Ovary (tissue), 9 donors: Measurements from ENCODE around the gene THRA. TPM values are rescaled to one million over a fixed set of nuclear protein-coding genes. Genes with fewer than 3 reads are reported as not detected.

Experiments used
- DNase-seq, 5 donors: peaks; one replicate each; pipeline ENCODE4 v3.0.0-alpha.2; 2019 to 2020
- H3K27ac ChIP-seq, 2 donors: fragments of 200-600 bp; one replicate each; pipeline versions ENCODE4 v1.5.1 to v1.8.0; 2019 to 2022
- H3K27me3 ChIP-seq: fragments of 200-600 bp; one replicate; pipeline ENCODE4 v1.8.0; 2022
- H3K36me3 ChIP-seq: fragments of 200-600 bp; sonication (generic); one replicate; pipeline ENCODE4 v1.5.1; 2019
- H3K4me1 ChIP-seq: one replicate; pipeline ENCODE4 v1.8.1; 2013; ENCODE audit warnings: mild to moderate bottlenecking, moderate library complexity; ENCODE audit not compliant: insufficient read depth
- H3K4me3 ChIP-seq: fragments of 200-600 bp; sonication (generic); one replicate; pipeline ENCODE4 v1.5.1; 2017
- H3K9me3 ChIP-seq, 2 donors: fragments of 200-600 bp in 1 of 2; sonication (generic) in 1 of 2; one replicate each; pipeline versions ENCODE4 v1.5.1 to v1.8.1; 2013 to 2019; ENCODE audit warnings: mild to moderate bottlenecking in 1 of 2, moderate library complexity in 1 of 2
- EP300 ChIP-seq: sonication (generic); formaldehyde crosslinking; IDR thresholded peaks from one replicate; pipeline ENCODE4 v1.6.1; 2017; ENCODE audit warnings: antibody characterized with exemption
- POLR2A ChIP-seq: fragments of 450-650 bp; IDR thresholded peaks from one replicate; pipeline ENCODE4 v1.6.1; 2017; ENCODE audit warnings: antibody characterized with exemption, mild to moderate bottlenecking, moderate library complexity
- WGBS, 3 donors: extraction: QIAGEN DNeasy Blood & Tissue Kit in 1 of 3; methylation state at CpG; one replicate each; pipeline versions ENCODE4 v1.1.5 to v1.1.7; 2013 to 2017; 5-methylcytosine and 5-hydroxymethylcytosine counted together
- intact Hi-C, 4 donors: fragments of 100-400 bp; cut with DNase I; formaldehyde crosslinking; loops; one replicate each; pipeline versions ENCODE4 v1.11.0 to v1.15.1; 2022 to 2023
- polyA plus RNA-seq, 2 donors: library from polyadenylated mRNA; stranded (reverse); fragments of 200-250 nt in 1 of 2; fragments of 350-450 nt in 1 of 2; fragmentation: Illumina TruSeq in 1 of 2; extraction: RNeasy Lipid Tissue Mini Kit (QIAGEN cat#74804) in 1 of 2; gene quantifications; one replicate each; pipeline ENCODE4 v1.2.3, GENCODE V29; 2013 to 2014
- total RNA-seq, 7 donors: library from RNA; depleted of rRNA in 2 of 7; stranded (reverse); fragments of >200 nt in 2 of 7; fragmentation: NEBNext Ultra II Directional in 3 of 7; extraction: Animal tissue kit (Norgen Biotek cat#: 25700) in 3 of 7; gene quantifications; one replicate each; pipeline versions ENCODE4 v1.1.0 to v1.2.4, GENCODE V29; 2016 to 2023
- TF ChIP-seq, protein P1 (sequence below), 3 donors: fragments of 450-650 bp in 2 of 3; fragments of 200-600 bp in 1 of 3; IDR thresholded peaks; one replicate each; pipeline versions ENCODE4 v1.5.1 to v1.8.0; 2016 to 2022; ENCODE audit warnings: antibody characterized with exemption in 3 of 3, mild to moderate bottlenecking in 1 of 3
- donor health status: DM: no; HTN: no; CAD: no; lungs with moderate emphysema.
- donor health status: DM: no; HTN: no; CAD: no.
- donor health status: Bipolar disorder and iron deficiency.
- donor health status: DM: yes; HTN: yes; CAD: no.
- donor health status: DM: no; HTN: no; CAD: no.
- donor health status: DM: yes; HTN: yes; CAD: no.

THRA gene
- total and polyA plus RNA-seq, 9 donors: 51.4 to 129 (median 87.2) TPM

DNA sequence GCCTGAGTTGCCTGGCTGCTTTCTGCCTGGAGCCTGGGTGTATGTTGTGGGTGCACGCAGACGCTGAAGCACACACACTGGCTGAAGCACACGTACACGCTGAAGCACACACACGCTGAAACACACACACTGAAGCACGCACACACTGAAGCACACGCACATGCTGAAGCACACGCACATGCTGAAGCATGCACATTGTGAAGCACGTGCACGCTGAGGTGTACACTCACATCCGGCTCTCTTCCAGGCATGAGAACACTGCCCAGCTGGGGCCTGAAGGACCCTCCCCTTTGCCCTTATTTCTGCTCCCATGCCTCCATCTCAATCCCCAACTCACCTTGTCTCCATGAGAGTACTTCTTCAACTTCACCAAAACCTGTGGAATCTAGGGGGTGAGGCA lies 31.1 kb upstream of the THRA start:
- whole genome bisulfite sequencing, 3 donors: 91 to 95% (median 93%) methylated on average over 11 of the region's 11 CpGs
- Histone ChIP-seq H3K36me3 (no peaks in the 10 kb centered on the region), H3K27ac (no peak overlapping the region), H3K4me3 (no peak overlapping the region), H3K4me1 (peaks cover 2% of the 10 kb centered on the region), H3K27me3 (no peaks in the 10 kb centered on the region), H3K9me3 (no peaks in the 10 kb centered on the region)
- no peak for TF ChIP-seq POLR2A
- TF ChIP-seq, protein P1, sequence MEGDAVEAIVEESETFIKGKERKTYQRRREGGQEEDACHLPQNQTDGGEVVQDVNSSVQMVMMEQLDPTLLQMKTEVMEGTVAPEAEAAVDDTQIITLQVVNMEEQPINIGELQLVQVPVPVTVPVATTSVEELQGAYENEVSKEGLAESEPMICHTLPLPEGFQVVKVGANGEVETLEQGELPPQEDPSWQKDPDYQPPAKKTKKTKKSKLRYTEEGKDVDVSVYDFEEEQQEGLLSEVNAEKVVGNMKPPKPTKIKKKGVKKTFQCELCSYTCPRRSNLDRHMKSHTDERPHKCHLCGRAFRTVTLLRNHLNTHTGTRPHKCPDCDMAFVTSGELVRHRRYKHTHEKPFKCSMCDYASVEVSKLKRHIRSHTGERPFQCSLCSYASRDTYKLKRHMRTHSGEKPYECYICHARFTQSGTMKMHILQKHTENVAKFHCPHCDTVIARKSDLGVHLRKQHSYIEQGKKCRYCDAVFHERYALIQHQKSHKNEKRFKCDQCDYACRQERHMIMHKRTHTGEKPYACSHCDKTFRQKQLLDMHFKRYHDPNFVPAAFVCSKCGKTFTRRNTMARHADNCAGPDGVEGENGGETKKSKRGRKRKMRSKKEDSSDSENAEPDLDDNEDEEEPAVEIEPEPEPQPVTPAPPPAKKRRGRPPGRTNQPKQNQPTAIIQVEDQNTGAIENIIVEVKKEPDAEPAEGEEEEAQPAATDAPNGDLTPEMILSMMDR (IDR thresholded peaks at IDR 0.05): no peak
- no peak for TF ChIP-seq EP300
- DNase-seq: no peak
- intact Hi-C loops: loop anchor here in 1 of 4 donors (10.0 kb wide), 1 partner anchor 143 kb away; the partner anchor contains the start of gene RAPGEFL1

DNA sequence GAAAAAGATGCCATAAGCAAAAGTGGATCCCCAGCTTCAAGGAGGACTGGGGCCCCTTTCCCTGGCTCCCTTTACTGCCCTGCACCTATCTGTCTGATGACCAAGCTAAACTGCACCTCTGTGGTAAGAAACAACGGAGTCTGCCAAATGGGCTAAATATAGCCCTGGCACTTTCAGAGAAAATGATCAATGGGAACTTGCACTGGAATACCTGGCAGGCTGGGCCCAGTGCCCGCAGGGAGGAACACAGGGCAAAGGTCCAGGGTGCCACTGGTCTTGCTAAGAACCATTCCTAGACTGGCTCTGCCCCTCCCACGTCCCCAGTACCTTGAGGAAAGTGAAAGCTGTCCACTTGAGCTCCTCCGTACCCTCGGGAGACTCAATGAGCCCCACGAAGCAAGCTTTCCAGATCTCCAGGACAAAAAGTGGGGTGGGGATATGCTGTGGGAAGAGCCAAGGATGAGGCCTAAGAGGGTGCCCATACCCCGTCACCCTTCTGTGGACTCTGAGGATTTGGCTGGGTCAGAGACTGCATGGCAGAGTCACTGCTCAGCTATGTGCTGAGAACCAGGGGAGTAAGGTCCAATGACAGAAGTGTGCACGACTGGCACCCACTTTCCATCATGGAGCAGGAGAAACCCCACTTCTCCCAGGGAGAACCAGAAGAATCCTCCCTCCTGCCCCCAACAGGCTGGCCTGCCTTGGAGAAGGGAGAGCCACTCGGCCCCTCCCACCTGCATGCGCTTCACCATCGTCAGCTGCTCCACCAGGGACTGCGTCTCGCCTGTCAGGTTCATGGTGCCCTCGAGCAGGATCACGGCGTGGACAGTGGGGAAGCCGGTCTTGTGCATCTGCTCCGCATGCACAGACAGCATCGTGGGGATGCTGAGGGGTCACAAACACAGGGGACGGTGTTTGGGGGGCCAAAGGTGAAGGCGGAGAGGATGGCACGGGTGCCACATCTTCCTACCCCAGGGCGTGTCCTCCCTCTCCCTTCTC lies 30.1 kb upstream of the THRA start:
- intact Hi-C loops: loop anchor here in 1 of 4 donors (10.0 kb wide), 1 partner anchor 142 kb away; the partner anchor contains the start of gene RAPGEFL1
- DNase-seq: no peak
- Histone ChIP-seq H3K4me3 (no peak overlapping the region), H3K36me3 (no peaks in the 10 kb centered on the region), H3K27ac (no peak overlapping the region), H3K4me1 (no peaks in the 10 kb centered on the region), H3K27me3 (no peaks in the 10 kb centered on the region), H3K9me3 (no peaks in the 10 kb centered on the region)
- WGBS, 3 donors: 91 to 93% (median 91%) methylated on average over 21 to 23 of the region's 23 CpGs
- TF ChIP-seq EP300 (no peak), POLR2A (no peak)
- TF ChIP-seq, protein P1 (IDR thresholded peaks at IDR 0.05): no peak

DNA sequence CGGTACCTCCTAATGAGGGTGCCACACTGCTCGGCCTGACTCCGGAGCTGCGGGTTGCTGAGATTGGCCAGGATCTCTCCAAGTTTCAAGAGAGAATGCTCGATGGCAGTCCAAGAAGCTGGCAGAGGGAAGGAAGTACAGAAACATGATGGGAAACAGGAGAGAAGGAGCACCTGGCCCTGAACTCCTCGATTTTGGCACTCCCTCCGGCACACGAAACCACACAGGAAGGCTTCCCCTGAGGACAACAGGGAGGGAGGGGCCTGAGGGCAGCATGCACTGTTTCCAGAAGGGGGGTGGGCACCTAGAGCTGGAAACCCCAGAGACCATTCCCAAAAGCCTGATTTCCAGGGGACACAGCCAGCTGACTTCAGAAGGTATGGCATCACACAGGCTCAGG lies 29.4 kb upstream of the THRA start:
- TF ChIP-seq, protein P1 (IDR thresholded peaks at IDR 0.05): no peak
- no peak for TF ChIP-seq POLR2A
- TF ChIP-seq EP300: no peak
- intact Hi-C loops: loop anchor here in 1 of 4 donors (10.0 kb wide), 1 partner anchor 141 kb away; the partner anchor contains the start of gene RAPGEFL1
- 68 to 78% (median 76%) methylated on average over 8 of the region's 8 CpGs for WGBS, 3 donors
- Histone ChIP-seq H3K4me1 (no peaks in the 10 kb centered on the region), H3K36me3 (no peaks in the 10 kb centered on the region), H3K9me3 (no peaks in the 10 kb centered on the region), H3K27ac (no peak overlapping the region), H3K27me3 (no peaks in the 10 kb centered on the region), H3K4me3 (no peak overlapping the region)
- no peak for DNase-seq

DNA sequence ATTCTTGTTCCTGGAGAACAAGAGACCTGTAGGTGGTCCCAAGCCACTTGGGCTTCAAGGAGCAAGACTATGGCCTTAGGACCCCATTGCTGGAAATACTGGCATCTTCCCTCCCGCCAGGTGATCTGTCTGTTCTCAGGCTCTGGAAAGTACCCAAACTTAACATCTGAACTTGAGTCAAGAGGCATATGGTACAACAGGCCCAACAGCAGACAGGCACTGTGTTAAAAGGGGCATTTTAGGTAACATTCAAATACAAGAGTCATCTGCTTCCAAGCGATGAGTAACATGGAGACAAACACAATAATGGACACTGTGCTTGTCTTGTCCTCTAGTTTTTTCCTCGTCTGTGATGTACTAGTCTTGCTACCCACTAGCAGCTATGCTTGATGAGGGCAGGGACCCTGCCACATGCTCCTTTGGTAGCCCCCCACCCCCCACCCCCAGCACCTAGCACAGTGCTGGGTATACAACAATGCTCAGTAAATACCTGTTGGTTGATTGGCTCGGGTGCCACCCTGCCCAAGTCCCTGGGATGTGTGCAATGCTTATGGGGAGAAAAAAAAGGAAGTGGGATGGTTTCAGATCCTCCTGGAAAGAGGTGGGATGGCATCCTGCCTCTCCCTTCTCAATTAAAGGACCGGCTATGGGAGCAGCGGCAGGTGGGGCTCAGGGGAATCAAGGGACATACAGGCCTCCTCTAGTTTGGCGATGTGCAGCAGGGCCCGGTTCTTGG lies 28.2 kb upstream of the THRA start:
- no peaks in the 10 kb centered on the region for H3K9me3 ChIP-seq
- intact Hi-C loops: loop anchor here in 1 of 4 donors (10.0 kb wide), 1 partner anchor 140 kb away; the partner anchor contains the start of gene RAPGEFL1
- H3K36me3 ChIP-seq: no peaks in the 10 kb centered on the region
- no peaks in the 10 kb centered on the region for H3K27me3 ChIP-seq
- 75 to 80% (median 78%) methylated on average over 8 of the region's 8 CpGs for WGBS, 3 donors
- H3K4me1 ChIP-seq: peaks cover 3% of the 10 kb centered on the region
- TF ChIP-seq, protein P1 (IDR thresholded peaks at IDR 0.05): no peak
- TF ChIP-seq EP300: no peak
- no peak for TF ChIP-seq POLR2A
- DNase-seq: no peak
- no peak overlapping the region for H3K4me3 ChIP-seq
- no peak overlapping the region for H3K27ac ChIP-seq
